K562 (cell line): ENCODE data around the gene RELL1. TPM values are rescaled to one million over a fixed set of nuclear protein-coding genes. Genes with fewer than 3 reads are reported as not detected.

Experiments used
- ATAC-seq: fragments of 200-7000 bp; cut with Tn5 transposase; 3 replicates; pipeline ENCODE4 v1.9.1; 2020; ENCODE audit warnings: moderate library complexity
- BruUV-seq: library from RNA; stranded (reverse); fragments of 400-500 nt; replicated peaks from 2 replicates; lab custom pipeline; 2021; lab: Mats Ljungman, UMichigan
- CTCF ChIA-PET: fragments of 300-600 bp; formaldehyde crosslinking; extraction: SDS; loops from one replicate; lab custom pipeline; 2021; ENCODE audit warnings: low intra/inter-chr PET ratio; lab: Yijun Ruan, JAX
- POLR2A ChIA-PET: fragments of 300-600, 350-650 bp; sonication (Branson Sonifier 250); formaldehyde crosslinking; extraction: SDS; loops from one replicate; lab custom pipeline; 2021; ENCODE audit warnings: antibody characterized with exemption, inconsistent platforms; lab: Yijun Ruan, JAX
- DNase-seq, 4 experiments: peaks; one replicate each; pipeline versions ENCODE4 v3.0.0 to v3.0.0-alpha.2; 2011 to 2018; ENCODE audit warnings: low spot score in 3 of 4, mixed read lengths in 3 of 4; ENCODE audit errors: extremely low read depth in 1 of 4
- FAIRE-seq: peaks from 2 replicates; lab custom pipeline; 2011; peaks lifted over from hg19 to GRCh38; lab: Jason Lieb, UNC
- H2AFZ ChIP-seq: 2 replicates; pipeline ENCODE4 v1.6.0; 2011; ENCODE audit warnings: low read depth, low read length, control low read depth, inconsistent platforms
- H3K27ac ChIP-seq: fragments of 200-600 bp; 3 replicates; pipeline ENCODE4 v1.8.0; 2011; ENCODE audit warnings: low read depth, mild to moderate bottlenecking, control low read depth, inconsistent platforms, low read length, moderate library complexity, mixed read lengths; ENCODE audit errors: extremely low read depth
- H3K27me3 ChIP-seq, 2 experiments: fragments of 300-600 bp in 1 of 2; 2 replicates in 1 of 2; 3 replicates in 1 of 2; pipeline versions ENCODE4 v1.6.0 to v1.8.0; 2011; ENCODE audit warnings: inconsistent platforms in 2 of 2, low read length in 2 of 2, mild to moderate bottlenecking in 1 of 2, mixed read lengths in 1 of 2, moderate library complexity in 1 of 2; ENCODE audit not compliant: control insufficient read depth in 2 of 2, insufficient read depth in 2 of 2
- H3K36me3 ChIP-seq: fragments of 300-600 bp; 3 replicates; pipeline ENCODE4 v1.8.0; 2011; ENCODE audit warnings: mild to moderate bottlenecking, low read length, inconsistent platforms; ENCODE audit not compliant: control insufficient read depth, insufficient read depth
- H3K4me1 ChIP-seq, 2 experiments: fragments of 200-600 bp in 1 of 2; replicated peaks in 1 of 2; 2 replicates in 1 of 2; 3 replicates in 1 of 2; pipeline versions ENCODE4 v1.5.1 to v1.8.0; 2011; ENCODE audit warnings: inconsistent platforms in 2 of 2, low read length in 2 of 2, mild to moderate bottlenecking in 1 of 2, mixed read lengths in 1 of 2, moderate library complexity in 1 of 2; ENCODE audit not compliant: control insufficient read depth in 2 of 2, insufficient read depth in 2 of 2
- H3K4me2 ChIP-seq: 2 replicates; pipeline ENCODE4 v1.6.1; 2011; ENCODE audit warnings: low read length, control low read depth, inconsistent platforms, mixed read lengths; ENCODE audit not compliant: insufficient read depth
- H3K4me3 ChIP-seq: fragments of 200-600 bp; sonication (generic), shearing (Covaris generic); 2 replicates; pipeline ENCODE4 v1.5.1; 2016; ENCODE audit warnings: control low read depth, inconsistent platforms
- H3K79me2 ChIP-seq: fragments of 200-600 bp; 3 replicates; pipeline ENCODE4 v1.8.0; 2011; ENCODE audit warnings: low read length, inconsistent platforms; ENCODE audit not compliant: control insufficient read depth, insufficient read depth
- H3K9ac ChIP-seq, 2 experiments: 2 replicates each; pipeline versions ENCODE4 v1.6.0 to v1.6.1; 2011; ENCODE audit warnings: low read depth in 2 of 2, low read length in 2 of 2, control low read depth in 1 of 2, inconsistent platforms in 1 of 2, mild to moderate bottlenecking in 1 of 2, mixed read lengths in 1 of 2; ENCODE audit not compliant: insufficient read depth in 1 of 2
- H3K9me1 ChIP-seq: one replicate; pipeline ENCODE4 v1.6.0; 2011; ENCODE audit warnings: inconsistent platforms, mild to moderate bottlenecking, low read length, moderate library complexity; ENCODE audit not compliant: control insufficient read depth, insufficient read depth
- H3K9me3 ChIP-seq: replicated peaks from 2 replicates; pipeline ENCODE4 v1.5.1; 2011; ENCODE audit warnings: low read depth, low read length, inconsistent platforms; ENCODE audit not compliant: control insufficient read depth, insufficient read depth
- H4K20me1 ChIP-seq: replicated peaks from 2 replicates; pipeline ENCODE4 v1.6.1; 2011; ENCODE audit warnings: low read length, inconsistent platforms, mixed read lengths; ENCODE audit not compliant: control insufficient read depth, insufficient read depth
- NFATC3 ChIP-seq: fragments of 450-650 bp; IDR thresholded peaks from 2 replicates; pipeline ENCODE4 v1.6.1; 2017; ENCODE audit warnings: mild to moderate bottlenecking
- POLR2H ChIP-seq: IDR thresholded peaks from 2 replicates; pipeline ENCODE4 v1.6.1; 2016; ENCODE audit warnings: missing genetic modification characterization, low read depth, mild to moderate bottlenecking, control low read depth, missing compliant biosample characterization, moderate library complexity
- RREB1 ChIP-seq: fragments of 250-450 bp; sonication (Bioruptor Pico); IDR thresholded peaks from 2 replicates; pipeline ENCODE4 v1.4.0; 2020
- SAFB ChIP-seq: fragments of 200-400 bp; formaldehyde crosslinking; IDR thresholded peaks from 2 replicates; pipeline ENCODE4 v1.6.1; 2017; ENCODE audit warnings: low read depth, low read length, borderline replicate concordance
- TAF1 ChIP-seq: IDR thresholded peaks from 2 replicates; pipeline ENCODE4 v1.6.1; 2011; ENCODE audit warnings: mild to moderate bottlenecking, low read length, moderate library complexity; ENCODE audit not compliant: insufficient read depth, control insufficient read depth, severe bottlenecking; ENCODE audit errors: extremely low read depth
- ZNF592 ChIP-seq: fragments of 450-650 bp; IDR thresholded peaks from 2 replicates; pipeline ENCODE4 v1.6.1; 2017; ENCODE audit warnings: antibody characterized with exemption, mild to moderate bottlenecking
- WGBS: fragments of 100-300 bp; shearing (Covaris generic); methylation state at CpG from one replicate; pipeline ENCODE4 v1.1.6; 2016; ENCODE audit warnings: low coverage, mixed read lengths; ENCODE audit not compliant: insufficient coverage; ENCODE audit errors: missing lambda C conversion rate; 5-methylcytosine and 5-hydroxymethylcytosine counted together
- in situ Hi-C: fragments of 300-500 bp; cut with MboI; formaldehyde crosslinking; loops from 4 replicates; pipeline ENCODE4 v1.15.0; 2018; ENCODE audit warnings: inconsistent platforms, mixed read lengths
- intact Hi-C: fragments of 100-400 bp; cut with micrococcal nuclease; formaldehyde crosslinking; loops from 2 replicates; pipeline ENCODE4 v1.14.2; 2022
- polyA plus RNA-seq, 8 experiments: library from polyadenylated mRNA; depleted of rRNA in 4 of 8; stranded (reverse) in 5 of 8; unstranded in 3 of 8; fragments of >200 nt; fragmentation: Nextera tagmentation in 2 of 8; fragmentation: Illumina TruSeq in 1 of 8; extraction: Ambion mirVana in 2 of 8; extraction: Trizol in 1 of 8; gene quantifications; 2 replicates each; pipeline versions ENCODE4 v1.2.1 to v1.2.3, GENCODE V29; 2011 to 2014; ENCODE audit warnings: inconsistent platforms in 1 of 8, missing spikeins in 1 of 8
- total RNA-seq, 7 experiments: library from RNA; depleted of rRNA in 6 of 7; stranded (reverse); fragments of >200 nt in 6 of 7; fragmentation: Illumina TruSeq in 2 of 7; extraction: Trizol in 2 of 7; gene quantifications; 2 replicates each; pipeline versions ENCODE4 v1.2.1 to v1.2.3, GENCODE V29; 2011 to 2021; ENCODE audit warnings: low replicate concordance in 1 of 7

RELL1 gene
- total and polyA plus RNA-seq, 9 of the 15 experiments (the other 6 are each of a cell fraction or from before 2014, with no cell fraction given), result 0.06 to 3.5 (median 1.7) TPM; not detected in 1

- TF ChIP-seq ZNF592, result no peak
- no peak for TF ChIP-seq POLR2H (tag)
- no peak for TF ChIP-seq TAF1
These were observed 23.2 kb downstream of the RELL1 start (continued) for GRCh38 chr4:37662861-37663390.

- Histone ChIP-seq H3K9ac (no peak overlapping the region), H3K27ac (no peak overlapping the region), H2AFZ (no peak overlapping the region), H3K9me1 (no peaks in the 10 kb centered on the region), H3K36me3 (no peaks in the 10 kb centered on the region), H3K4me1 (no peaks in the 10 kb centered on the region; a peak in 1 of 5 replicates), H3K79me2 (no peaks in the 10 kb centered on the region), H3K4me3 (no peak overlapping the region), H3K9me3 (no peaks in the 10 kb centered on the region), H3K4me2 (no peak overlapping the region), H4K20me1 (no peaks in the 10 kb centered on the region; the same call in 1 of the 2 replicates)
- 0% methylated on average over 1 of the region's 1 CpG for WGBS
- in situ Hi-C loops, result no loop called here
- no TSS peak for BruUV-seq
- FAIRE-seq (no peak), DNase-seq (no peak), ATAC-seq (no peak)
- intact Hi-C loops, result no loop called here
- ChIA-PET POLR2A (interaction anchor here (1.5 kb wide), 1 partner anchor 15 kb away, joined by 3 read pairs; no protein-coding TSS in a partner anchor), CTCF (no interaction called here)
- TF ChIP-seq NFATC3 (no peak), SAFB (no peak), RREB1 (CRISPR knock-in tag) (no peak)
- TF ChIP-seq, all 486 proteins: peak for 0
- peaks cover 0 to 4% of the 10 kb centered on the region in 2 experiments; a peak in 1 of 5 replicates for H3K27me3 ChIP-seq
These were observed 23.9 kb downstream of the RELL1 start for GRCh38 chr4:37662251-37662650.
